ENCODE data around the gene SRRM1.
"Not testable (repeated sequence)": the region's sequence is repeated elsewhere in the genome, so short reads cannot be mapped to it uniquely, and the experiment has no call there.

SRRM1 gene

GRCh38 chr1:24722073-24723035, 79.3 kb downstream of the SRRM1 start:
- not testable (repeated sequence) for DNase-seq

Measured in stimulated activated CD4-positive, alpha-beta T cell treated with anti-CD3 and anti-CD28 coated beads, Interleukin-2, amount 100 ng/mL, for 48 hours (primary cell).